H1 (cell line): ENCODE data around the gene LRRC45.

ENCODE experiments used
- CHD2 ChIP-seq: IDR thresholded peaks from 2 replicates; pipeline ENCODE4 v1.6.1; 2012; ENCODE audit warnings: low read length, improper control_type of control experiment
- CTCF ChIP-seq, 3 experiments: IDR thresholded peaks; 1 replicate in 2 of 3; 2 replicates in 1 of 3; pipeline versions ENCODE4 v1.5.1 to v1.6.1; 2011; ENCODE audit warnings: low read length in 3 of 3, mild to moderate bottlenecking in 3 of 3, inconsistent platforms in 2 of 3, low read depth in 1 of 3, moderate library complexity in 1 of 3; ENCODE audit not compliant: insufficient read depth in 1 of 3; ENCODE audit errors: control extremely low read depth in 1 of 3
- GABPA ChIP-seq: IDR thresholded peaks from 2 replicates; pipeline ENCODE4 v1.6.1; 2011; ENCODE audit warnings: mild to moderate bottlenecking, low read length, moderate library complexity, borderline replicate concordance; ENCODE audit not compliant: insufficient read depth
- KDM1A ChIP-seq: fragments of 200-600, 300-600 bp; sonication (generic); IDR thresholded peaks from 2 replicates; pipeline ENCODE4 v1.7.1; 2016; ENCODE audit warnings: mild to moderate bottlenecking, low read length, borderline replicate concordance
- RBBP5 ChIP-seq: IDR thresholded peaks from 2 replicates; pipeline ENCODE4 v1.7.1; 2012; ENCODE audit warnings: low read depth, mild to moderate bottlenecking, inconsistent platforms, low read length, moderate library complexity, borderline replicate concordance
- SIN3A ChIP-seq, 2 experiments: IDR thresholded peaks in 1 of 2; conservative IDR thresholded peaks in 1 of 2; 2 replicates each; pipeline ENCODE4 v1.6.1; 2011 to 2012; ENCODE audit warnings: low read length in 2 of 2, improper control_type of control experiment in 1 of 2, low read depth in 1 of 2, mild to moderate bottlenecking in 1 of 2
- TEAD4 ChIP-seq: IDR thresholded peaks from 2 replicates; pipeline ENCODE4 v1.6.1; 2012; ENCODE audit warnings: low read depth, low read length, inconsistent platforms, mixed read lengths

DNA sequence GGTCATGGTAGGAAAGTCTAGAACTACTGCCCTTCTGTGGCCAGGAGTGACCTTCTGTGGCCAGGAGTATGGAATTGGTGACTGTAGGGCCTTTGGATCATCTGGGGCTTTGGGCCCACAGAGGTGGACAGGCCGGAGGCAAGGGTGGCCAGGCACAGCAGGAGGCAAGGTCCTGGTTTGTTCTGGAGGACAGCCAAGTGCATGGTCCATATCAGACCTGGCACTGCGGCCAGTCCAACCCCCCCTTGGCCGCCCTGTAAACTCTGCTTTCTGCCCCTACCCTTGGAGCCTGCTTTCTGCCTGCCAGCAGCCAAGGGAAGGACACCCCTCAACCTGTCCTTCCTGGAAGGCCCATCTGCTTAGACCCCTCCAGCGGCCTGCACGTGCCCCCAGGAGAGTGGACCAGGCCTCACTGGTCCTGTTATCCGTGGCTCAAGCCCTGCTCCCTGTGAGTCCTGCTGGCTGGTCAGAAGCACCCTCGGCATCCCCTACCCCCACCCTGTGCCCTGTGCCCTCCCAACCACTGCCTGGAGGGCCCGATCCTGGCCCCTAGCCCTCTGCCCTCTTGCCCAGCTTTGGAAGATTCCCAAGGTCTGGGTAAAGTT, 16.7 kb downstream of the LRRC45 start:
- TF ChIP-seq SIN3A (conservative IDR thresholded peaks at IDR 0.05 in 1 of 2, IDR thresholded peaks at IDR 0.05 in 1 of 2; ENCODE audit: low read depth in 1 of 2, low read length in 2 of 2) (no peak), CTCF (IDR thresholded peaks at IDR 0.05; ENCODE audit: control extremely low read depth in 1 of 3, insufficient read depth in 1 of 3, low read depth in 1 of 3, low read length in 3 of 3) (no peak), RBBP5 (no peak), KDM1A (no peak), TEAD4 (no peak), GABPA (no peak), CHD2 (no peak)
